GM12873 (cell line): Measurements from ENCODE around the gene AEBP2.

ENCODE experiments used
- CTCF ChIP-seq: IDR thresholded peaks from 2 replicates; pipeline ENCODE4 v1.5.1; 2012; ENCODE audit warnings: low read depth, mild to moderate bottlenecking, moderate library complexity, low read length, control low read depth; ENCODE audit not compliant: insufficient read depth; ENCODE audit errors: missing control alignments

AEBP2 gene

DNA sequence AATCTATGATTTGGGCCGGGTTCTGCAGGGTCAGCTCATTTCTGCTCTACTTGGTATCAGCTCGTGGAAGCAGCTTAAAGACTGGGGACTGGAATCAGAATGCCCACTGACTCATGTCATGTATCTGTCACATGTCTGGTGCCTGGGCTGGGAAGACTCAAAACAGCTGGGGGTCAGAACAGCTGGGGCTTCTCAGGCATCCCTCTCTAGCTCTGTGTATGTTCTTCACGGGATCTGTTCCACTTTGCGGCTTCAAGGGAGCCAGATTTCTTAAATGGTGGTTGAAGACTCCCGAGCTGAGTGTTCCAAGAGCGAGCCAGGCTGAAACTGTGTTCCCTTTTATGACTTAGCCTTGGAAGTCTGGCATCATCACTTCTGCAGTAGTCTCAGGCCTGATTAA lies 11.9 kb downstream of the AEBP2 start:
- TF ChIP-seq CTCF: no peak

- no peak for TF ChIP-seq CTCF
Measured at GRCh38 chr12:19453961-19454360, 14.7 kb downstream of the AEBP2 start.

DNA sequence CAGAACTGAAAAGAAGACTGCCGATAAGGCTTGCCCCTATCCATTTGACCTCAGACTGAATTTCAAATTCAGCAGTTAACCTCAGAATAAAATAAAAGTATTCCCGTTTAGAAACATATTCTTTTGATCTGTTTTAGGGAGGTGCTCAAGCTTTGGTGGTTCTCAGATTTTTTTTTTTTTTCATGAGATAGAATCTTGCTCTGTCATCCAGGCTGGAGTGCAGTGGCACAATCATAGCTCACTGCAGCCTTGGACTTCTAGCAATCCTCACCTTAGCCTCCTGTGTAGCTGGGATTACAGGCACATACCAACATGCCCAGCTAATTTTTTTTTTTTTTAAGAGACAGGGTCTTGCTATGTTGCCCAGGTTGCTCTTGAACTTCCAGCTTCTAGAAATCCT lies 15.5 kb downstream of the AEBP2 start:
- no peak for TF ChIP-seq CTCF

DNA sequence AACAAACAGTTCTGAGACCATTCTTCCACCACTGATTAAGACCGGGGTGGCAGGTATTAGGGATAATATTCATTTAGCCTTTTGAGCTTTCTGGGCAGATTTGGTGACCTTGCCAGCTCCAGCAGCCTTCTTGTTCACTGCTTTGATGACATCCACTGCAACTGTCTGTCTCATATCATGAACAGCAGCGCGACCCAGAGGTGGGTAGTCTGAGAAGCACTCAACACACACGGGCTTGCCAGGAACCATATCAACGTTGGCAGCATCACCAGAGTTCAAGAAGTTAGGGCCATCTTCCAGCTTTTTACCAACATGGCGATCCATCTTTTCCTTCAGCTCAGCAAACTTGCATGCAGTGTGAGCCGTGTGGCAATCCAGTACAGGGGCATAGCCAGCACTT lies 16.9 kb downstream of the AEBP2 start:
- no peak for TF ChIP-seq CTCF

DNA sequence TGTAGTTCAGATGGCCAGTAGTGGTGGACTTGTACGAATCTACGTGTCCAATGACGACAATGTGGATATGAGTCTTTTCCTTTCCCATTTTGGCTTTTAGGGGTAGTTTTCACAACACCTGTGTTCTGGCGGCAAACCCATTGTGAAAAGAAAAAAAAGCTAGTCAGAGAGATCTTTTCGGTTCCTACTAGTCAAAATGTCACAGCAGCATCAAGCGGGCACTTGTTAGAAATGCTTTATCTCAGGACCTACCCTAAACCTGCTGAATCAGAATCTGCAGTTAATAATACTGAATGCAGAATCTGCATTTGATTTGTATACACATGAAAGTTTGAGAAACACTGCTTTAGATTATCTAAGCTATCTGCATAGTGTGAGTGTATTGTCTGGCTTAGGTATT lies 18.3 kb downstream of the AEBP2 start:
- no peak for TF ChIP-seq CTCF

DNA sequence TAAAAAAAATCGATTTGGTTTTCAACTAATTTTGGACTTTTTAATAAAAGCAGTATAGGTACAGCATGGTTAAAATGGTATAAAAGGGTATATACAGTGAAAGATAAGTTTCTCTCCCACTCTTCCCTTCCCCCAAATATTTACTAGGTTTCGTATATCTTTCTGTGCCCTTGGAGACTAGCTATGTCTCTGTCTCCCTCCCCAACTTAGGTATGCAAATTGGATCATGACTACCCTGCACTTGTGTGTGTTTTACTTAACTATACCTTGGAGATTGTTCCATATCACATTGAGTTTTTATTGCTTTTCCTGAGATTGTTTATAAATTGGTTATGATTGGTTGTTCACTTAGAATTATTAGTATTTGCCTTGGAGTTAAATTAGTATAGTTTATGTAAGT lies 19.4 kb downstream of the AEBP2 start:
- no peak for TF ChIP-seq CTCF

DNA sequence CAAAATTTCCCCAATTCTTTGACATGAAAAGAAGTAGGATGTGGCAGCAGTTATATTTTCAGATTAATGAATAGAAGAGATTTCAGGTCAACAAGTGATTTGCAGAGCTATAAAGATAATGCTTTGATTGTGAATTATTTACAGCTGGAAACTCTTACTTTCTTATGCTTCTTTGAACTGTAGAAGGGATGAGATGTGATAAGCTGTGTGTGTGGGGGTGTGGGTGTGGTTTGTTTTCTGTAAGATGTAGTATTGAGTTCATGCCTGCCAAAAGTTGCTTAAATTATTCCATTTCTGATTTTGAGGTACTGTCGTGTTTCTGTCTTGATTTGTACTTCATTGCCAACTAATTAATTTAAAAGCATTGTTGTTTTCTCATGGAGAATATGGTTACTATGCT lies 22.7 kb downstream of the AEBP2 start:
- TF ChIP-seq CTCF: no peak

DNA sequence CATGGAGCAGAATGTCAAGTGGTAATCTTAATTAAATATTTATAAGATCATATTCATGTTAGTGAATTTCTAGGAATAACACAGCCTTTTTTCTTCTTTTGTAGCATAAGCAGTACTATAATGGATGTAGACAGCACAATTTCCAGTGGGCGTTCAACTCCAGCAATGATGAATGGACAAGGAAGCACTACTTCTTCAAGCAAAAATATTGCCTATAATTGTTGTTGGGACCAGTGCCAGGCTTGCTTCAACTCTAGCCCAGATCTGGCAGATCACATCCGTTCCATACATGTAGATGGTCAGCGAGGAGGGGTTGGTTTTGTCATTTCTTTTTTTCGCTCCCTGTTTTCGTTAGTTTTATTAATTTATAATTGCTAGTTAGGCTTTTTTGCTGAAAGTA lies 23.1 kb downstream of the AEBP2 start:
- no peak for TF ChIP-seq CTCF
